Measurements from ENCODE around the gene LANCL2. TPM values are rescaled to one million over a fixed set of nuclear protein-coding genes. Genes with fewer than 3 reads are reported as not detected.
A peak's percentile ranks its signal among the peaks of the same experiment; 100 is the strongest.

The LANCL2 gene
- total and polyA plus RNA-seq, 3 experiments from 2014 or later = 7.4 to 24.1 (median 22.1) TPM

DNA sequence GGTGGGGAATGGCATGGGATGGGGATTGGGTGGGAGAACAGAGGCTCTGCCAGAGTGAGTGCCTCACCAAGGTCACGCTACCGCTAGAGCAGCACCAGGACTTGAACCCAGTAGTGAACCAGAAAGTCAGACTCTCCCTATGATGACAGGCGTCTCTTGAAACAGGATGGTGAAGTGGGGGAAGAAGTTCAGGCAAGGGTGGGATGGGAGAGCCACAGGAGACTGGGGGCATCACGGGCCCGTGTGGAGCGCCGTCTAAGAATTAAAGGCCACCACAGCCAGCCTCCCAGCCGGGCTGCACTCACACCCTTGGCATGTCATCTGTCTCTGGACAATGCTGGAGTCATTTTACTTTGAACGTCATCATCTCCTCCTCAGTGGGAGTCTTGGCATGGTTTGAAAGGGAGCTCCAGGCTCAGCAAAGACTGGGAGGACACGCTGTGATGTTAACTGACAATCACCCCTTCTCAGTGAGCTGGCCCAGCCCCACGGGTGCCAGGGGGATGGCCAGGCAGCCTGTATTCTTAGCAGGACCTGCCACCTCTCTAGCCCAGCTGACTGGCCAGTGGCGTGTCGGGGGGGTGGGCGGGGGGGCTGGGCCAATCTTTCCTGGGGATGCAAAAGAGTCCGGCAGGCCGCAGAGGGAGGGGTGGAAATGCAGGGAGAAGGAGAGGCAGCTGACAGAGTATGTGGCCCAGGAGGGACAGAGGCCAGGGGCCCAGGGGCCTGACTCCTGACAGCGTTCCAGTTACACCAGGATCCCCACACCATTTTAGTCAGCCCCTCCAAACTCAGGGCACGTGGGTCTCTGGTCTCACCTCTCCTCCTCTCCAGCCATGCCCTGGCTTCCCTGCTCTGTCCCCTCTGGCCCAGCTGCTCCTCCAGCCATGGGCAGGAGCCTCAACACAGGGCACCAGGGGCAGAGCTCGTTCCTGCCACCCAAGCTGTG lies 111.0 kb downstream of the LANCL2 start:
- H3K9me3 Mint-ChIP-seq = no peaks in the 10 kb centered on the region
- DNase-seq = no peak
- H3K4me3 ChIP-seq (ENCODE audit: low read length) = peak overlapping the region; percentile 66
- H3K4me1 ChIP-seq (ENCODE audit: insufficient read depth, low read length) = peaks cover 57% of the 10 kb centered on the region
- no peaks in the 10 kb centered on the region for H3K9me3 ChIP-seq (ENCODE audit: low read length)
- H3K4me3 Mint-ChIP-seq = peak overlapping the region; percentile 32 to 89 (median 78)
- no peaks in the 10 kb centered on the region for H3K27me3 Mint-ChIP-seq
- POLR2A ChIA-PET = no interaction called here
- H3K36me3 Mint-ChIP-seq = peaks cover 6 to 35% (median 10%) of the 10 kb centered on the region in 3 donors
- no peaks in the 10 kb centered on the region for H3K27me3 ChIP-seq (ENCODE audit: insufficient read depth, low read length, poor library complexity, severe bottlenecking)
- CTCF ChIA-PET = no interaction called here
- H3K4me1 Mint-ChIP-seq = peaks cover 61 to 85% (median 80%) of the 10 kb centered on the region in 3 donors
- no peaks in the 10 kb centered on the region for H3K36me3 ChIP-seq (ENCODE audit: insufficient read depth, low read length)
- H3K27ac ChIP-seq (ENCODE audit: low read depth, low read length) = no peak overlapping the region
- H3K27ac Mint-ChIP-seq = peak overlapping the region; percentile 52 to 91 (median 84)

DNA sequence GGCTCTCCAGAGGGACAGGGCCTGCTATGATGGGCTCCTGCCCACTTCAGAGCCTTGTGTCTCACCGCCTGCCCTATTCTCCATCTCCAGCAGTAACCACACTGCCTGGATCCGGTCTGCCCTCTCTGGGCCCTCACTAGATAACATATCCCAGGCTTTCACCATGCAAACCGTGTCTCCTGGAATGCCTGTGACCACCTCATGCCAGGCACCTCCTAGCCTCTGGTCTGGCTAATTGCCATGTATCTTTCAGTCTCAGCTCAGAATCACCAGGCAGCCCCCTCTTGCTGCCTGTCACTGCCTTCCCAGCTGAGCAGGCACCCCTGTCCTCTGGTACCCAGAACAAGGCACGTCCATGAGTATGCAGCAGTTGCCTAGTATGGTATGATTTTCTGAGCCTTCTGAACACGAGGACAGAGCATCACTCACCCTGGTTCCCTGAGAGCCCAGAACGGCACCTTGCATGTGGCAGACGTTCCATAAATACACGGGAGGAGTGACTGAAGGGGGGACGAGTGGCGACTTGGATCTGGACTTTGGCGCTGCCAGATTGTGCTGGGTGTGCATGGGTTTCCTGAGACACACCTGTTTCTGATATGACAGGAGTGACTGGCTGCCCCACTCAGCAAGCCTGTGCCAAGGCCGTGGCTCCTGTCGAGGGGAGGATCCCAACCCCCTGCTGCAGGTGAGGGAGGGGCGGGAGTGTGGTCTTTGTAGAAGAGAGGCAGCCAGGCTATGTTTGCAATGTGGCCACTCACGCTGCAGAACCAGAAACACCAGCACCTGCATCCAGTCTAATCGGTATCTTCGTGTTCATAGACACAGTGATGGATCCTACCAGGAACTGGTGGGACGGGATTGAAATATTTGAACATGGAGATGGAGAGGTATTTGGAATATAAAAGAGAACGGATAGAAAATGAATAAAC lies 112.0 kb downstream of the LANCL2 start:
- H3K36me3 Mint-ChIP-seq = peaks cover 6 to 36% (median 10%) of the 10 kb centered on the region in 3 donors
- Histone ChIP-seq H3K9me3 (ENCODE audit: low read length) (no peaks in the 10 kb centered on the region), H3K36me3 (ENCODE audit: insufficient read depth, low read length) (no peaks in the 10 kb centered on the region), H3K27me3 (ENCODE audit: insufficient read depth, low read length, poor library complexity, severe bottlenecking) (no peaks in the 10 kb centered on the region), H3K27ac (ENCODE audit: low read depth, low read length) (no peak overlapping the region), H3K4me1 (ENCODE audit: insufficient read depth, low read length) (peaks cover 57% of the 10 kb centered on the region), H3K4me3 (ENCODE audit: low read length) (no peak overlapping the region)
- ChIA-PET POLR2A (no interaction called here), CTCF (no interaction called here)
- peak overlapping the region; percentile 8 to 89 (median 58) for H3K27ac Mint-ChIP-seq
- no peak for DNase-seq
- no peaks in the 10 kb centered on the region for H3K9me3 Mint-ChIP-seq
- H3K4me1 Mint-ChIP-seq = peaks cover 57 to 89% (median 78%) of the 10 kb centered on the region in 3 donors
- peak overlapping the region in 6 of 7 donors; percentile 39 to 63 (median 54) for H3K4me3 Mint-ChIP-seq
- no peaks in the 10 kb centered on the region for H3K27me3 Mint-ChIP-seq

- Histone ChIP-seq H3K4me3 (ENCODE audit: low read length) (no peak overlapping the region), H3K9me3 (ENCODE audit: low read length) (no peaks in the 10 kb centered on the region), H3K36me3 (ENCODE audit: insufficient read depth, low read length) (no peaks in the 10 kb centered on the region), H3K4me1 (ENCODE audit: insufficient read depth, low read length) (peaks cover 59% of the 10 kb centered on the region), H3K27ac (ENCODE audit: low read depth, low read length) (no peak overlapping the region), H3K27me3 (ENCODE audit: insufficient read depth, low read length, poor library complexity, severe bottlenecking) (no peaks in the 10 kb centered on the region)
- Mint-ChIP-seq H3K4me1 (peaks cover 57 to 92% (median 78%) of the 10 kb centered on the region in 3 donors), H3K27me3 (no peaks in the 10 kb centered on the region), H3K27ac (peak overlapping the region; percentile 30 to 86 (median 68)), H3K9me3 (no peaks in the 10 kb centered on the region), H3K4me3 (peak overlapping the region in 1 of 7 donors; percentile 8), H3K36me3 (peaks cover 6 to 40% (median 10%) of the 10 kb centered on the region in 3 donors)
- no peak for DNase-seq
- ChIA-PET CTCF (no interaction called here), POLR2A (no interaction called here)
Measured at GRCh38 chr7:55477781-55478374, 112.7 kb downstream of the LANCL2 start.

- no peaks in the 10 kb centered on the region for H3K27me3 ChIP-seq (ENCODE audit: insufficient read depth, low read length, poor library complexity, severe bottlenecking)
- Mint-ChIP-seq H3K4me3 (no peak overlapping the region), H3K4me1 (peaks cover 56 to 92% (median 79%) of the 10 kb centered on the region in 3 donors), H3K9me3 (no peaks in the 10 kb centered on the region), H3K36me3 (peaks cover 6 to 45% (median 9%) of the 10 kb centered on the region in 3 donors), H3K27me3 (no peaks in the 10 kb centered on the region), H3K27ac (peak overlapping the region in 2 of 8 donors; percentile 48 to 86)
- no peak overlapping the region for H3K4me3 ChIP-seq (ENCODE audit: low read length)
- CTCF ChIA-PET = interaction anchor here (0.7 kb wide), 1 partner anchor 113 kb away, joined by 3 read pairs; no protein-coding TSS in a partner anchor
- H3K36me3 ChIP-seq (ENCODE audit: insufficient read depth, low read length) = no peaks in the 10 kb centered on the region
- peaks cover 53% of the 10 kb centered on the region for H3K4me1 ChIP-seq (ENCODE audit: insufficient read depth, low read length)
- H3K9me3 ChIP-seq (ENCODE audit: low read length) = no peaks in the 10 kb centered on the region
- no peak for DNase-seq
- POLR2A ChIA-PET = no interaction called here
- H3K27ac ChIP-seq (ENCODE audit: low read depth, low read length) = no peak overlapping the region
Measured at GRCh38 chr7:55478700-55479099, 113.6 kb downstream of the LANCL2 start.

DNA sequence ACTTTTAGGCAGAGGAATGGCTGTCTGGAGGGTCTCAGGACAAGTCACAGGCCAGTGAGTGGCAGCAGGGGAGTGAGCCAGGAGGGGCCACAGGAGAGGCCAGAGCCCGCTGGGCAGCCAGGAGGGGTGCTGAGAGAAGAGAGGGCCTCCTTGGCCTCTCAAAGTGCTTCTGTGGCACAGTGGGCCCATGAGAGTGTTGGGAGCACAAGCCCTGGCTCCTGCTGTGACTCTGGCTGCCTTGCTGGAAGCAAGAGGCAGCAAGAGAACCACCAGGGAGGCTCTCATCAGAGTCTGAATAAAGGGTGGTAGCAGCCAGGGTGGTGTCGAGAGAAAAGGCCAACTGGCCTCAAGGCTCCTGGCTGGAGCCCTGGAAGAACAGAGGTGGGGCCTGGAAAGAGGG lies 116.0 kb downstream of the LANCL2 start:
- Mint-ChIP-seq H3K27ac (peak overlapping the region in 4 of 8 donors; percentile 1 to 80 (median 5)), H3K4me1 (peaks cover 47 to 91% (median 76%) of the 10 kb centered on the region in 3 donors), H3K36me3 (peaks cover 9 to 54% (median 20%) of the 10 kb centered on the region in 3 donors), H3K4me3 (no peak overlapping the region), H3K27me3 (no peaks in the 10 kb centered on the region), H3K9me3 (no peaks in the 10 kb centered on the region)
- ChIA-PET CTCF (no interaction called here), POLR2A (no interaction called here)
- Histone ChIP-seq H3K4me3 (ENCODE audit: low read length) (no peak overlapping the region), H3K4me1 (ENCODE audit: insufficient read depth, low read length) (peaks cover 39% of the 10 kb centered on the region), H3K36me3 (ENCODE audit: insufficient read depth, low read length) (no peaks in the 10 kb centered on the region), H3K27me3 (ENCODE audit: insufficient read depth, low read length, poor library complexity, severe bottlenecking) (no peaks in the 10 kb centered on the region), H3K27ac (ENCODE audit: low read depth, low read length) (no peak overlapping the region), H3K9me3 (ENCODE audit: low read length) (no peaks in the 10 kb centered on the region)
- DNase-seq = no peak

- no peak overlapping the region for H3K27ac ChIP-seq (ENCODE audit: low read depth, low read length)
- H3K4me1 ChIP-seq (ENCODE audit: insufficient read depth, low read length) = peaks cover 23% of the 10 kb centered on the region
- peak overlapping the region in 3 of 8 donors; percentile 12 to 68 (median 37) for H3K27ac Mint-ChIP-seq
- no peak overlapping the region for H3K4me3 ChIP-seq (ENCODE audit: low read length)
- CTCF ChIA-PET = no interaction called here
- H3K9me3 Mint-ChIP-seq = no peaks in the 10 kb centered on the region
- H3K4me1 Mint-ChIP-seq = peaks cover 41 to 91% (median 71%) of the 10 kb centered on the region in 3 donors
- DNase-seq = no peak
- H3K9me3 ChIP-seq (ENCODE audit: low read length) = no peaks in the 10 kb centered on the region
- peaks cover 4% of the 10 kb centered on the region for H3K36me3 ChIP-seq (ENCODE audit: insufficient read depth, low read length)
- H3K36me3 Mint-ChIP-seq = peaks cover 3 to 63% (median 24%) of the 10 kb centered on the region in 3 donors
- POLR2A ChIA-PET = no interaction called here
- H3K27me3 Mint-ChIP-seq = no peaks in the 10 kb centered on the region
- H3K4me3 Mint-ChIP-seq = no peak overlapping the region
- no peaks in the 10 kb centered on the region for H3K27me3 ChIP-seq (ENCODE audit: insufficient read depth, low read length, poor library complexity, severe bottlenecking)
Measured at GRCh38 chr7:55483046-55483445, 117.9 kb downstream of the LANCL2 start.
